Neural crest cell (in vitro differentiated cells): ENCODE data around the gene LUZP2. TPM values are rescaled to one million over a fixed set of nuclear protein-coding genes. Genes with fewer than 3 reads are reported as not detected.
"Not testable (repeated sequence)": the region's sequence is repeated elsewhere in the genome, so short reads cannot be mapped to it uniquely, and the experiment has no call there.

Experiments
- DNase-seq: peaks from one replicate; pipeline ENCODE4 v3.0.0; 2021; ENCODE audit warnings: low read depth, mixed read lengths, low spot score
- H3K27ac Mint-ChIP-seq: one replicate; pipeline ENCODE4 v1.8.0; 2021; ENCODE audit warnings: mild to moderate bottlenecking, mixed read lengths; ENCODE audit not compliant: unreplicated experiment
- H3K27me3 Mint-ChIP-seq: 2 replicates; pipeline ENCODE4 v1.8.0; 2021; ENCODE audit warnings: low read depth, mild to moderate bottlenecking, mixed read lengths
- H3K36me3 Mint-ChIP-seq: 2 replicates; pipeline ENCODE4 v1.8.0; 2021; ENCODE audit warnings: low read depth, mild to moderate bottlenecking, mixed read lengths
- H3K4me1 Mint-ChIP-seq: 2 replicates; pipeline ENCODE4 v1.8.0; 2021; ENCODE audit warnings: mixed read lengths
- H3K4me3 Mint-ChIP-seq: one replicate; pipeline ENCODE4 v1.8.0; 2021; ENCODE audit warnings: mild to moderate bottlenecking, mixed read lengths
- H3K9me3 Mint-ChIP-seq: 2 replicates; pipeline ENCODE4 v1.8.0; 2021; ENCODE audit warnings: mixed read lengths
- total RNA-seq: library from RNA; stranded (reverse); gene quantifications from 2 replicates; pipeline ENCODE4 v1.2.1, GENCODE V29; 2021
- TF ChIP-seq, protein P1 (sequence below): fragments of 200-600 bp; sonication (generic); conservative IDR thresholded peaks from 2 replicates; pipeline ENCODE4 v1.5.0; 2021; ENCODE audit warnings: antibody characterized with exemption, mild to moderate bottlenecking

Gene LUZP2
- total RNA-seq, 1 donor from 2014 or later: 0.28 TPM

DNA sequence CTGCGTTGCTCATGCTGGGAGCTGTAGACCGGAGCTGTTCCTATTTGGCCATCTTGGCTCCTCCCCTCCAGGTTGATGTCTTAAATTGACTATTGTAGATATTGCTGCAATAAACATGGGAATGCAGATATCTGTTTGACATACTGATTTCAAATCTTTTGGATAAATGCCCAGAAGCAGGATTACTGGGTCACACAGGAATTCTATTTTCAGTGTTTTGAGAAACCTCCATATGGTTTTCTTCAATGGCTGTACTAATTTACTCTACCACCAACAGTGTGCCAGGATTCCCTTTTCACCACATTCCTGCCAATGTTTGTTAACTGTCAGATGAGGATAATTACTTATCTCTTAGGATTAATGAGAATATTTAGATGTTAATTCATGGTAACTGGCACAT is 467.0 kb downstream of the LUZP2 start:
- no peak for DNase-seq
- TF ChIP-seq, protein P1, sequence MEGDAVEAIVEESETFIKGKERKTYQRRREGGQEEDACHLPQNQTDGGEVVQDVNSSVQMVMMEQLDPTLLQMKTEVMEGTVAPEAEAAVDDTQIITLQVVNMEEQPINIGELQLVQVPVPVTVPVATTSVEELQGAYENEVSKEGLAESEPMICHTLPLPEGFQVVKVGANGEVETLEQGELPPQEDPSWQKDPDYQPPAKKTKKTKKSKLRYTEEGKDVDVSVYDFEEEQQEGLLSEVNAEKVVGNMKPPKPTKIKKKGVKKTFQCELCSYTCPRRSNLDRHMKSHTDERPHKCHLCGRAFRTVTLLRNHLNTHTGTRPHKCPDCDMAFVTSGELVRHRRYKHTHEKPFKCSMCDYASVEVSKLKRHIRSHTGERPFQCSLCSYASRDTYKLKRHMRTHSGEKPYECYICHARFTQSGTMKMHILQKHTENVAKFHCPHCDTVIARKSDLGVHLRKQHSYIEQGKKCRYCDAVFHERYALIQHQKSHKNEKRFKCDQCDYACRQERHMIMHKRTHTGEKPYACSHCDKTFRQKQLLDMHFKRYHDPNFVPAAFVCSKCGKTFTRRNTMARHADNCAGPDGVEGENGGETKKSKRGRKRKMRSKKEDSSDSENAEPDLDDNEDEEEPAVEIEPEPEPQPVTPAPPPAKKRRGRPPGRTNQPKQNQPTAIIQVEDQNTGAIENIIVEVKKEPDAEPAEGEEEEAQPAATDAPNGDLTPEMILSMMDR: no peak
- Mint-ChIP-seq H3K27ac (no peak overlapping the region), H3K4me3 (no peak overlapping the region), H3K36me3 (peaks cover 3% of the 10 kb centered on the region), H3K27me3 (no peaks in the 10 kb centered on the region), H3K4me1 (no peaks in the 10 kb centered on the region), H3K9me3 (peaks cover 7% of the 10 kb centered on the region)

DNA sequence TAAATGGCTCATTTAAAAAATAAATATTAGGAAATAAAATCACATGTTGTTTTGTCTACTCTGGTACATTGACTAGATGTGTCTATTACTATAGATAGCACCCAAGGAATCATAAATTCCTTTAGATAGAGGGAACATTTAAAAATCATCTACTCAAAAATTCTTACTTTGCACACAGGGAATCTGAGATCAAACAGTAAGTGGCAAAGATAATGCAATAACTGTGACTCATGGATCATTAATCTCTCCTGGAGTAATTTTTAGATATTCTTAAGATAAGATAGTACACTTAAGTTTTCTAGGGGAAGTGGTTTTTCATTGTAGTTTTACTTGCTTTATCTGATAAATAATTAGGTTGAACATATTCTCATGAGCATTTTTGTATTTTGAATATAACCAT is 468.9 kb downstream of the LUZP2 start:
- Mint-ChIP-seq H3K4me1 (no peaks in the 10 kb centered on the region), H3K27ac (no peak overlapping the region), H3K9me3 (peaks cover 7% of the 10 kb centered on the region), H3K36me3 (peaks cover 3% of the 10 kb centered on the region), H3K27me3 (no peaks in the 10 kb centered on the region), H3K4me3 (no peak overlapping the region)
- TF ChIP-seq, protein P1: no peak
- no peak for DNase-seq

DNA sequence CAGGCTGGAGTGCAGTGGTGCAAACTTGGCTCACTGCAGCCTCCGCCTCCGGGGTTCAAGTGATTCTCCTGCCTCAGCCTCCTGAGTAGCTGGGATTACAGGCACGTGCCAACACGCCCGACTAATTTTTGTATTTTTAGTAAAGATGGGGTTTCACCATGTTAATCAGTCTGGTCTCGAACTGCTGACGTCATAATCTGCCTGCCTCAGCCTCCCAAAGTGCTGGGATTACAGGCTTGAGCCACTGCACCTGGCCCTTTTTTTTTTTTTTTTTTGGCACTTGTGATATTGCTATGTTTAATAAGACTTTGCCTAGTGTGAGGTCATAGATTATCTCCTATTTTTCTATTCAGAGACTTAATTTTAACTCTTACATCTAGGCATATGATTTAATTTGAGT is 497.1 kb downstream of the LUZP2 start:
- not testable (repeated sequence) for H3K27me3 Mint-ChIP-seq, H3K4me3 Mint-ChIP-seq, H3K4me1 Mint-ChIP-seq, H3K36me3 Mint-ChIP-seq, H3K27ac Mint-ChIP-seq, DNase-seq, H3K9me3 Mint-ChIP-seq

DNA sequence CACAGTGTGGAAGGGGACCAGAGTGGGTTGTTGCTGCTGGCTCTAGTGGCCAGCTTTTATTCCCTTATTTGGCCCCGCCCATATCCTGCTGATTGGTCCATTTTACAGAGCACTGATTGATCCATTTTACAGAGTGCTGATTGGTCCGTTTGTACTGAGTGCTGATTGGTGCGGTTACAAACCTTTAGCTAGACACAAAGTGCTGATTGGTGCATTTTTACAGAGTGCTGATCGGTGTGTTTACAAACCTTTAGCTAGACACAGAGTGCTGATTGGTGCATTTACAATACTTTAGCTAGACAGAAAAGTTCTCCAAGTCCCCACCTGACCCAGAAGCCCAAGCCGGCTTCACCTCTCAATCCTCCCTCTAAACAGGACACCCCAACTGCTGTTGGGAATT is 503.1 kb downstream of the LUZP2 start:
- not testable (repeated sequence) for H3K27ac Mint-ChIP-seq, H3K4me1 Mint-ChIP-seq, H3K9me3 Mint-ChIP-seq, DNase-seq, H3K27me3 Mint-ChIP-seq, H3K4me3 Mint-ChIP-seq, H3K36me3 Mint-ChIP-seq

DNA sequence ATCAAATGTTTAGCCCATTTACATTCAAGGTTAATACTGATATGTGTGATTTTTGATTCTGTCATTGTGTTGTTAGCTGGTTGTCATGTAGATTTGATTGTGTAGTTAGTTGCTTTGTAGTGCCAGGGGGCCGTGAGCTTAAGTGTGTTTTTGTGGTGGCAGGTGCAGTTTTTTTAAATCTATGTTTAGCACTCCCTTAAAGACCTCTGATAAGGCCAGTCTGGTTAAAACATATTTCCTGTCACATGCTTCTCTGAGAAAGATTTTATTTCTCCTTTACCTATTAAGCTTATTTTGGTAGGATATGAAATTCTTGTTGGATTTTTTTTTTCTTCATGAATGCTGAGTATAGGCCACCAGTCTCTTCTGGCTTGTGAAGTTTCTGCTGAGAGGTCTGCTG is 540.6 kb downstream of the LUZP2 start:
- DNase-seq: no peak
- TF ChIP-seq, protein P1: no peak
- no peaks in the 10 kb centered on the region for H3K9me3 Mint-ChIP-seq
- H3K27ac Mint-ChIP-seq: no peak overlapping the region
- peaks cover 6% of the 10 kb centered on the region for H3K4me1 Mint-ChIP-seq
- H3K4me3 Mint-ChIP-seq: no peak overlapping the region
- no peaks in the 10 kb centered on the region for H3K27me3 Mint-ChIP-seq
- H3K36me3 Mint-ChIP-seq: no peaks in the 10 kb centered on the region

DNA sequence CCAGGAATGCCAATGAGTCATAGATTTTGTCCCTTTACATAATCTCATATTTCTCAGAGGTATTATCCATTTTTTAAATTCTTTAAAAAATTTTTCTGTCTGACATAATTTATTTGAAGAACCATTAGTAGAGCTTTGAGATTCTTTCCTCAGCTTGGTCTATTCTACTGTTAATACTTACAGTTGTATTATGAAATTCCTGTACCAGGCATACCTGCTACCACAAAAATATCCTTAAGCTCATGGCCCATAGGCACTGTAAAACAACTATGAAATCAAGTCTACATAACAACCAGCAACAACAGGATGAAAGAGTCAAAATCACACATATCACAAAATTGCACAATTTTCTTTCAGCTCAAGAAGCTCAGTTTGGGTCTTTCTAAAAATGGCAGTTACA is 541.3 kb downstream of the LUZP2 start:
- TF ChIP-seq, protein P1: no peak
- no peaks in the 10 kb centered on the region for H3K27me3 Mint-ChIP-seq

DNA sequence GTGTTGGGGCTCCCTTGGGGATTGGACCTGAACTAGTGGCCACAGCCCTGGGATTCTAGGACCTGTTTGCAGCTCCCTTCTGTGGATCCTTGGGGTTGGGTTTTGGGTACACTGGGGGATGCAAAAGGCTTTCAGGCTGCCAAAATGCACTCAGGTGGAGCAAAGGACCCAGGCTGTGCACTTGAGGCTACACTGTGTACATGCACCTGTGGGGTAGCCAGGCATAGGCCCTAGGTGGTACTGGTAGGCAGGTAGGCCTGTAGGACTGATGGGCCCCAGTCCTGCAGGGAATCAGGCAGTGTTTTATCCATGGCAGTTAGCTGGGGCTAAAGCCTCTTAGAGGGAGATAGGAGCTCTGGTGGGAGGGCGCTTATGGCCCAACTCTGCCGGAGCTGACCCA is 542.3 kb downstream of the LUZP2 start:
- TF ChIP-seq, protein P1: no peak
- no peak for DNase-seq
- Mint-ChIP-seq H3K9me3 (no peaks in the 10 kb centered on the region), H3K4me1 (peaks cover 6% of the 10 kb centered on the region), H3K27ac (no peak overlapping the region), H3K27me3 (no peaks in the 10 kb centered on the region), H3K4me3 (no peak overlapping the region), H3K36me3 (no peaks in the 10 kb centered on the region)

More for the DNA sequence above, 541.3 kb downstream of the LUZP2 start:
- Mint-ChIP-seq H3K36me3 (no peaks in the 10 kb centered on the region), H3K4me3 (no peak overlapping the region), H3K4me1 (peaks cover 6% of the 10 kb centered on the region), H3K9me3 (no peaks in the 10 kb centered on the region), H3K27ac (no peak overlapping the region)
- DNase-seq: no peak
